HFFc6 (cell line): ENCODE results near the gene POSTN. TPM values are rescaled to one million over a fixed set of nuclear protein-coding genes. Genes with fewer than 3 reads are reported as not detected.
A peak's percentile ranks its signal among the peaks of the same experiment; 100 is the strongest.

Source experiments
- DNase-seq: peaks from one replicate; pipeline ENCODE4 v3.0.0-alpha.2; 2018
- H3K27ac Mint-ChIP-seq: 2 replicates; pipeline ENCODE4 v1.8.0; 2020; ENCODE audit warnings: mild to moderate bottlenecking, mixed read lengths
- H3K27me3 Mint-ChIP-seq: 2 replicates; pipeline ENCODE4 v1.8.0; 2021; ENCODE audit warnings: mild to moderate bottlenecking, moderate library complexity, mixed read lengths; ENCODE audit not compliant: insufficient read depth
- H3K36me3 Mint-ChIP-seq: 2 replicates; pipeline ENCODE4 v1.8.0; 2021; ENCODE audit warnings: low read depth, mixed read lengths
- H3K4me1 Mint-ChIP-seq: 2 replicates; pipeline ENCODE4 v1.8.0; 2020; ENCODE audit warnings: low read depth, mixed read lengths
- H3K4me3 Mint-ChIP-seq: 2 replicates; pipeline ENCODE4 v1.8.0; 2020; ENCODE audit warnings: mild to moderate bottlenecking, moderate library complexity, mixed read lengths
- H3K9me3 Mint-ChIP-seq: 2 replicates; pipeline ENCODE4 v1.8.0; 2020; ENCODE audit warnings: mild to moderate bottlenecking, mixed read lengths
- CTCF ChIP-seq: fragments of 200-600 bp; sonication (generic); IDR thresholded peaks from 2 replicates; pipeline ENCODE4 v1.5.0; 2021; ENCODE audit warnings: antibody characterized with exemption, mild to moderate bottlenecking
- total RNA-seq, 6 experiments: library from RNA; stranded (reverse); fragmentation: NEBNext Ultra II Directional; extraction: Animal tissue kit (Norgen Biotek cat#: 25700); gene quantifications; 2 replicates in 1 of 6; 3 replicates in 5 of 6; pipeline ENCODE4 v1.2.3, GENCODE V29; 2021

POSTN gene
- total RNA-seq, 6 experiments from 2014 or later = 20.5 to 220 (median 23.5) TPM

- Mint-ChIP-seq H3K4me3 (no peak overlapping the region), H3K4me1 (peaks cover 17% of the 10 kb centered on the region), H3K27ac (no peak overlapping the region), H3K27me3 (peaks cover 3% of the 10 kb centered on the region; the same call in 1 of the 2 replicates), H3K36me3 (0 out of 2 replicates have a peak, but pooled peaks cover 5% of the 10 kb centered on the region), H3K9me3 (no peaks in the 10 kb centered on the region)
- DNase-seq = no peak
- peak; percentile 88 for TF ChIP-seq CTCF
Observed at GRCh38 chr13:37608750-37609339, 10.3 kb upstream of the POSTN start.

GRCh38 chr13:37602733-37603381 is 4.3 kb upstream of the POSTN start:
- Mint-ChIP-seq H3K9me3 (no peaks in the 10 kb centered on the region), H3K36me3 (0 out of 2 replicates have a peak, but pooled peaks cover 5% of the 10 kb centered on the region), H3K27me3 (peaks cover 3% of the 10 kb centered on the region; the same call in 1 of the 2 replicates), H3K4me1 (peaks cover 35% of the 10 kb centered on the region), H3K4me3 (no peak overlapping the region), H3K27ac (no peak overlapping the region)
- peak; percentile 89 for TF ChIP-seq CTCF
- DNase-seq = peak; percentile 10

GRCh38 chr13:37601648-37602440 is 3.3 kb upstream of the POSTN start:
- no peak for TF ChIP-seq CTCF
- Mint-ChIP-seq H3K4me3 (no peak overlapping the region), H3K4me1 (peaks cover 45% of the 10 kb centered on the region), H3K27ac (no peak overlapping the region), H3K36me3 (peaks cover 10% of the 10 kb centered on the region; the same call in 1 of the 2 replicates), H3K27me3 (peaks cover 3% of the 10 kb centered on the region; the same call in 1 of the 2 replicates), H3K9me3 (no peaks in the 10 kb centered on the region)
- no peak for DNase-seq

GRCh38 chr13:37599519-37599918 is 951 bp upstream of the POSTN start:
- Mint-ChIP-seq H3K4me3 (peak overlapping the region; percentile 85; the same call in 1 of the 2 replicates), H3K36me3 (peaks cover 8% of the 10 kb centered on the region; the same call in 1 of the 2 replicates), H3K27me3 (no peaks in the 10 kb centered on the region), H3K4me1 (peaks cover 62% of the 10 kb centered on the region), H3K9me3 (no peaks in the 10 kb centered on the region), H3K27ac (no peak overlapping the region)
- no peak for DNase-seq
- TF ChIP-seq CTCF = no peak

GRCh38 chr13:37597477-37598025 is 1.0 kb downstream of the POSTN start:
- Mint-ChIP-seq H3K27me3 (no peaks in the 10 kb centered on the region), H3K27ac (peak overlapping the region; percentile 65; the same call in 1 of the 2 replicates), H3K4me3 (peak overlapping the region; percentile 85), H3K36me3 (peaks cover 8% of the 10 kb centered on the region; the same call in 1 of the 2 replicates), H3K4me1 (peaks cover 62% of the 10 kb centered on the region), H3K9me3 (no peaks in the 10 kb centered on the region)
- TF ChIP-seq CTCF = no peak
- DNase-seq = no peak
